SK-N-SH treated with all-trans-retinoic acid at 6 μM for 48 hours (cell line): ENCODE measurements around the gene ZNF618.

ENCODE experiments used
- ARNTL ChIP-seq: fragments of 450-650 bp; formaldehyde crosslinking; IDR thresholded peaks from 2 replicates; pipeline ENCODE4 v1.5.0; 2020; ENCODE audit warnings: low read depth, mild to moderate bottlenecking, moderate library complexity, borderline replicate concordance
- CSRNP3 ChIP-seq: fragments of 250-450 bp; sonication (Bioruptor Pico); IDR thresholded peaks from 2 replicates; pipeline ENCODE4 v1.5.1; 2021; ENCODE audit warnings: mild to moderate bottlenecking, moderate library complexity
- PATZ1 ChIP-seq: fragments of 250-450 bp; sonication (Bioruptor Pico); IDR thresholded peaks from 2 replicates; pipeline ENCODE4 v1.8.0; 2020; ENCODE audit warnings: mild to moderate bottlenecking, moderate library complexity, borderline replicate concordance
- PPARA ChIP-seq: fragments of 250-450 bp; sonication (Bioruptor Pico); IDR thresholded peaks from 2 replicates; pipeline ENCODE4 v1.5.0; 2020; ENCODE audit warnings: mild to moderate bottlenecking, borderline replicate concordance
- RARB ChIP-seq: fragments of 250-450 bp; sonication (Bioruptor Pico); IDR thresholded peaks from 2 replicates; pipeline ENCODE4 v1.8.0; 2021; ENCODE audit warnings: mild to moderate bottlenecking, moderate library complexity
- TCF4 ChIP-seq: fragments of 250-450 bp; sonication (Bioruptor Pico); IDR thresholded peaks from 2 replicates; pipeline ENCODE4 v1.8.0; 2021; ENCODE audit warnings: mild to moderate bottlenecking, moderate library complexity, borderline replicate concordance
- ZFP3 ChIP-seq: fragments of 250-450 bp; sonication (Bioruptor Pico); IDR thresholded peaks from 2 replicates; pipeline ENCODE4 v1.5.0; 2020; ENCODE audit warnings: mild to moderate bottlenecking, moderate library complexity
- ZFP30 ChIP-seq: fragments of 450-650 bp; formaldehyde crosslinking; IDR thresholded peaks from 2 replicates; pipeline ENCODE4 v1.5.0; 2022; ENCODE audit warnings: mild to moderate bottlenecking, moderate library complexity
- ZNF565 ChIP-seq: fragments of 450-650 bp; formaldehyde crosslinking; conservative IDR thresholded peaks from 2 replicates; pipeline ENCODE4 v1.5.0; 2020; ENCODE audit warnings: low read depth, mild to moderate bottlenecking, moderate library complexity
- ZNF8 ChIP-seq: fragments of 450-650 bp; formaldehyde crosslinking; IDR thresholded peaks from 2 replicates; pipeline ENCODE4 v1.5.0; 2020; ENCODE audit warnings: mild to moderate bottlenecking, moderate library complexity

- no peak for TF ChIP-seq ZNF565 (CRISPR knock-in tag)
- TF ChIP-seq ZFP30 (CRISPR knock-in tag): no peak
- no peak for TF ChIP-seq PPARA (CRISPR knock-in tag)
- no peak for TF ChIP-seq TCF4 (CRISPR knock-in tag)
- TF ChIP-seq RARB (CRISPR knock-in tag): no peak
- no peak for TF ChIP-seq ZNF8
- TF ChIP-seq ZFP3: no peak
- TF ChIP-seq ARNTL (CRISPR knock-in tag): no peak
- TF ChIP-seq PATZ1 (CRISPR knock-in tag): no peak
- TF ChIP-seq CSRNP3 (CRISPR knock-in tag): no peak
Measured at GRCh38 chr9:114078781-114079156, 202.7 kb downstream of the ZNF618 start.
